Stomach (tissue), 4 donors: ENCODE results near the gene PHETA1.

Experiments
- CTCF ChIP-seq, 7 experiments: fragments of 450-650 bp in 4 of 7; fragments of 200-600 bp in 3 of 7; sonication (generic) in 3 of 7; IDR thresholded peaks; one replicate each; pipeline ENCODE4 v1.5.1; 2016 to 2019; ENCODE audit warnings: antibody characterized with exemption in 7 of 7, control low read depth in 2 of 7, mild to moderate bottlenecking in 1 of 7
- POLR2A ChIP-seq, 4 donors: fragments of 450-650 bp; IDR thresholded peaks; one replicate each; pipeline ENCODE4 v1.6.1; 2016; ENCODE audit warnings: antibody characterized with exemption in 4 of 4, control low read depth in 2 of 4, mild to moderate bottlenecking in 1 of 4, moderate library complexity in 1 of 4

- no peak for TF ChIP-seq CTCF (IDR thresholded peaks at IDR 0.05)
- TF ChIP-seq POLR2A (IDR thresholded peaks at IDR 0.05) = no peak
These were observed 6.9 kb downstream of the PHETA1 start for GRCh38 chr12:111361717-111362576.
